Activated T-helper 2 cell treated with anti-CD3 and anti-CD28 coated beads, Interferon-gamma antibody, Interleukin-2, Interleukin-4, amounts not matched to agents 10 μg/mL and 5 μg/mL and 100 μg/mL, durations not matched to agents 14 hours and 24 hours and 36 hours (primary cell): ENCODE measurements around the gene TRIM24. TPM values are rescaled to one million over a fixed set of nuclear protein-coding genes. Genes with fewer than 3 reads are reported as not detected.

Experiments used
- DNase-seq: peaks from one replicate; pipeline ENCODE4 v3.0.0; 2021; ENCODE audit warnings: low spot score
- H3K27ac Mint-ChIP-seq: one replicate; pipeline ENCODE4 v1.8.0; 2021; ENCODE audit warnings: mixed read lengths
- H3K27me3 Mint-ChIP-seq: one replicate; pipeline ENCODE4 v1.8.0; 2021; ENCODE audit warnings: low read depth, mixed read lengths
- H3K36me3 Mint-ChIP-seq: one replicate; pipeline ENCODE4 v1.8.0; 2021; ENCODE audit warnings: low read depth, mixed read lengths
- H3K4me1 Mint-ChIP-seq: one replicate; pipeline ENCODE4 v1.8.0; 2021; ENCODE audit warnings: low read depth, mixed read lengths
- H3K4me3 Mint-ChIP-seq: one replicate; pipeline ENCODE4 v1.8.0; 2021; ENCODE audit warnings: low read depth, mild to moderate bottlenecking, moderate library complexity, mixed read lengths
- H3K9me3 Mint-ChIP-seq: one replicate; pipeline ENCODE4 v1.8.0; 2021; ENCODE audit warnings: mixed read lengths
- intact Hi-C: fragments of 100-400 bp; cut with micrococcal nuclease; formaldehyde crosslinking; loops from one replicate; pipeline ENCODE4 v1.15.1; 2023
- total RNA-seq: library from RNA; stranded (reverse); gene quantifications from 2 replicates; pipeline ENCODE4 v1.2.3, GENCODE V29; 2022

The TRIM24 gene
- total RNA-seq, 1 donor from 2014 or later: 17.6 TPM

- Mint-ChIP-seq H3K4me3 (no peak overlapping the region), H3K27ac (no peak overlapping the region), H3K36me3 (peaks cover 76% of the 10 kb centered on the region), H3K9me3 (no peaks in the 10 kb centered on the region), H3K27me3 (no peaks in the 10 kb centered on the region), H3K4me1 (no peaks in the 10 kb centered on the region)
- intact Hi-C loops: no loop called here
- no peak for DNase-seq
Observed at GRCh38 chr7:138581065-138581464, 121.0 kb downstream of the TRIM24 start.

GRCh38 chr7:138584283-138584682 is 124.2 kb downstream of the TRIM24 start:
- H3K4me3 Mint-ChIP-seq: no peak overlapping the region
- no peaks in the 10 kb centered on the region for H3K27me3 Mint-ChIP-seq
- intact Hi-C loops: no loop called here
- no peaks in the 10 kb centered on the region for H3K9me3 Mint-ChIP-seq
- peaks cover 66% of the 10 kb centered on the region for H3K36me3 Mint-ChIP-seq
- H3K4me1 Mint-ChIP-seq: no peaks in the 10 kb centered on the region
- DNase-seq: no peak
- no peak overlapping the region for H3K27ac Mint-ChIP-seq

- Mint-ChIP-seq H3K27ac (no peak overlapping the region), H3K4me3 (no peak overlapping the region)
Observed at GRCh38 chr7:138584696-138585095, 124.6 kb downstream of the TRIM24 start.

GRCh38 chr7:138585283-138585993 is 125.4 kb downstream of the TRIM24 start:
- H3K27ac Mint-ChIP-seq: no peak overlapping the region
- H3K4me1 Mint-ChIP-seq: no peaks in the 10 kb centered on the region
- H3K9me3 Mint-ChIP-seq: no peaks in the 10 kb centered on the region
- peaks cover 55% of the 10 kb centered on the region for H3K36me3 Mint-ChIP-seq
- intact Hi-C loops: no loop called here
- no peaks in the 10 kb centered on the region for H3K27me3 Mint-ChIP-seq
- H3K4me3 Mint-ChIP-seq: no peak overlapping the region
- DNase-seq: no peak

More at GRCh38 chr7:138584696-138585095, 124.6 kb downstream of the TRIM24 start:
- Mint-ChIP-seq H3K27me3 (no peaks in the 10 kb centered on the region), H3K9me3 (no peaks in the 10 kb centered on the region), H3K36me3 (peaks cover 62% of the 10 kb centered on the region), H3K4me1 (no peaks in the 10 kb centered on the region)
- no peak for DNase-seq
- intact Hi-C loops: no loop called here

GRCh38 chr7:138587485-138587884 is 127.4 kb downstream of the TRIM24 start:
- no peaks in the 10 kb centered on the region for H3K9me3 Mint-ChIP-seq
- no peaks in the 10 kb centered on the region for H3K27me3 Mint-ChIP-seq
- no peak overlapping the region for H3K27ac Mint-ChIP-seq
- no peaks in the 10 kb centered on the region for H3K4me1 Mint-ChIP-seq
- no peak overlapping the region for H3K4me3 Mint-ChIP-seq
- DNase-seq: no peak
- peaks cover 42% of the 10 kb centered on the region for H3K36me3 Mint-ChIP-seq
- intact Hi-C loops: no loop called here

GRCh38 chr7:138588986-138589385 is 128.9 kb downstream of the TRIM24 start:
- H3K4me1 Mint-ChIP-seq: no peaks in the 10 kb centered on the region
- no peaks in the 10 kb centered on the region for H3K27me3 Mint-ChIP-seq
- H3K36me3 Mint-ChIP-seq: peaks cover 33% of the 10 kb centered on the region
- intact Hi-C loops: no loop called here
- H3K4me3 Mint-ChIP-seq: no peak overlapping the region
- H3K9me3 Mint-ChIP-seq: no peaks in the 10 kb centered on the region
- no peak for DNase-seq
- H3K27ac Mint-ChIP-seq: no peak overlapping the region

GRCh38 chr7:138590154-138590553 is 130.1 kb downstream of the TRIM24 start:
- H3K27ac Mint-ChIP-seq: no peak overlapping the region
- intact Hi-C loops: no loop called here
- DNase-seq: no peak
- H3K9me3 Mint-ChIP-seq: no peaks in the 10 kb centered on the region
- no peak overlapping the region for H3K4me3 Mint-ChIP-seq
- no peaks in the 10 kb centered on the region for H3K4me1 Mint-ChIP-seq
- no peaks in the 10 kb centered on the region for H3K27me3 Mint-ChIP-seq
- peaks cover 21% of the 10 kb centered on the region for H3K36me3 Mint-ChIP-seq

GRCh38 chr7:138595454-138595853 is 135.4 kb downstream of the TRIM24 start:
- H3K36me3 Mint-ChIP-seq: peaks cover under 1% of the 10 kb centered on the region
- intact Hi-C loops: no loop called here
- H3K9me3 Mint-ChIP-seq: no peaks in the 10 kb centered on the region
- no peak overlapping the region for H3K4me3 Mint-ChIP-seq
- H3K4me1 Mint-ChIP-seq: no peaks in the 10 kb centered on the region
- no peak overlapping the region for H3K27ac Mint-ChIP-seq
- DNase-seq: no peak
- H3K27me3 Mint-ChIP-seq: no peaks in the 10 kb centered on the region

- no peak for DNase-seq
- H3K27ac Mint-ChIP-seq: no peak overlapping the region
- no peak overlapping the region for H3K4me3 Mint-ChIP-seq
- intact Hi-C loops: loop anchor here (2.0 kb wide), 1 partner anchor 22 kb away; no protein-coding TSS in a partner anchor
- H3K4me1 Mint-ChIP-seq: peaks cover 11% of the 10 kb centered on the region
- H3K27me3 Mint-ChIP-seq: peaks cover 3% of the 10 kb centered on the region
- H3K36me3 Mint-ChIP-seq: peaks cover 3% of the 10 kb centered on the region
- peaks cover 10% of the 10 kb centered on the region for H3K9me3 Mint-ChIP-seq
Observed at GRCh38 chr7:138602451-138602850, 142.4 kb downstream of the TRIM24 start.

GRCh38 chr7:138603549-138604318 is 143.7 kb downstream of the TRIM24 start:
- Mint-ChIP-seq H3K9me3 (peaks cover 10% of the 10 kb centered on the region), H3K36me3 (peaks cover 3% of the 10 kb centered on the region), H3K27ac (no peak overlapping the region)

GRCh38 chr7:138606236-138606635 is 146.2 kb downstream of the TRIM24 start:
- intact Hi-C loops: no loop called here
- H3K4me1 Mint-ChIP-seq: peaks cover 16% of the 10 kb centered on the region
- no peak for DNase-seq
- H3K4me3 Mint-ChIP-seq: no peak overlapping the region
- no peak overlapping the region for H3K27ac Mint-ChIP-seq
- H3K27me3 Mint-ChIP-seq: peaks cover 3% of the 10 kb centered on the region
- H3K9me3 Mint-ChIP-seq: peaks cover 10% of the 10 kb centered on the region
- no peaks in the 10 kb centered on the region for H3K36me3 Mint-ChIP-seq

More at GRCh38 chr7:138603549-138604318, 143.7 kb downstream of the TRIM24 start:
- H3K4me1 Mint-ChIP-seq: peaks cover 17% of the 10 kb centered on the region
- H3K4me3 Mint-ChIP-seq: no peak overlapping the region
- intact Hi-C loops: loop anchor here (2.0 kb wide), 1 partner anchor 21 kb away; no protein-coding TSS in a partner anchor
- no peak for DNase-seq
- H3K27me3 Mint-ChIP-seq: peaks cover 3% of the 10 kb centered on the region

GRCh38 chr7:138607216-138608126 is 147.4 kb downstream of the TRIM24 start:
- no peak for DNase-seq
- no peaks in the 10 kb centered on the region for H3K27me3 Mint-ChIP-seq
- no peaks in the 10 kb centered on the region for H3K36me3 Mint-ChIP-seq
- peaks cover 15% of the 10 kb centered on the region for H3K4me1 Mint-ChIP-seq
- intact Hi-C loops: no loop called here
- no peak overlapping the region for H3K4me3 Mint-ChIP-seq
- peaks cover 10% of the 10 kb centered on the region for H3K9me3 Mint-ChIP-seq
- H3K27ac Mint-ChIP-seq: no peak overlapping the region
